Breast epithelium (tissue), 4 donors: Measurements from ENCODE around the gene SYT13. TPM values are rescaled to one million over a fixed set of nuclear protein-coding genes. Genes with fewer than 3 reads are reported as not detected.

Experiments
- DNase-seq, 2 donors: peaks; one replicate each; pipeline ENCODE4 v3.0.0-alpha.2; 2019; ENCODE audit warnings: low spot score in 2 of 2
- H3K27ac ChIP-seq, 2 donors: fragments of 200-600 bp; sonication (generic) in 1 of 2; one replicate each; pipeline ENCODE4 v1.5.1; 2016 to 2019; ENCODE audit warnings: mild to moderate bottlenecking in 1 of 2
- H3K27me3 ChIP-seq, 2 donors: fragments of 200-600 bp; sonication (generic) in 1 of 2; one replicate each; pipeline versions ENCODE4 v1.5.1 to v1.6.0; 2017 to 2019; ENCODE audit warnings: control low read depth in 1 of 2, mild to moderate bottlenecking in 1 of 2
- H3K36me3 ChIP-seq: fragments of 200-600 bp; one replicate; pipeline ENCODE4 v1.5.1; 2019
- H3K4me1 ChIP-seq, 2 donors: fragments of 200-600 bp; sonication (generic); one replicate each; pipeline ENCODE4 v1.5.1; 2016 to 2019; ENCODE audit warnings: control low read depth in 1 of 2
- H3K4me3 ChIP-seq, 3 donors: fragments of 200-600 bp; sonication (generic); 1 replicate in 2 of 3; 2 replicates in 1 of 3; pipeline ENCODE4 v1.5.1; 2016 to 2019; ENCODE audit warnings: mild to moderate bottlenecking in 3 of 3, moderate library complexity in 2 of 3
- H3K9me3 ChIP-seq, 2 donors: fragments of 200-600 bp; sonication (generic) in 1 of 2; one replicate each; pipeline ENCODE4 v1.5.1; 2016 to 2019; ENCODE audit warnings: control low read depth in 1 of 2
- POLR2A ChIP-seq: fragments of 450-650 bp; IDR thresholded peaks from one replicate; pipeline ENCODE4 v1.6.1; 2016; ENCODE audit warnings: antibody characterized with exemption, mild to moderate bottlenecking, moderate library complexity
- POLR2AphosphoS5 ChIP-seq, 3 donors: sonication (generic); formaldehyde crosslinking; IDR thresholded peaks; one replicate each; pipeline ENCODE4 v1.6.1; 2017; ENCODE audit warnings: antibody characterized with exemption in 3 of 3
- intact Hi-C: fragments of 100-400 bp; cut with DNase I; formaldehyde crosslinking; loops from one replicate; pipeline ENCODE4 v1.15.1; 2023; ENCODE audit warnings: low total_unique reads
- total RNA-seq, 3 donors: library from RNA; depleted of rRNA; stranded (reverse); fragments of >200 nt; gene quantifications; one replicate each; pipeline ENCODE4 v1.1.0, GENCODE V29; 2016
- TF ChIP-seq, protein P1 (sequence below), 3 donors: fragments of 450-650 bp; IDR thresholded peaks; one replicate each; pipeline ENCODE4 v1.5.1; 2016 to 2017; ENCODE audit warnings: antibody characterized with exemption in 3 of 3, mild to moderate bottlenecking in 3 of 3, moderate library complexity in 3 of 3

Gene SYT13
- total RNA-seq, 3 donors from 2014 or later: 0.29 to 0.33 TPM; not detected in 1

DNA sequence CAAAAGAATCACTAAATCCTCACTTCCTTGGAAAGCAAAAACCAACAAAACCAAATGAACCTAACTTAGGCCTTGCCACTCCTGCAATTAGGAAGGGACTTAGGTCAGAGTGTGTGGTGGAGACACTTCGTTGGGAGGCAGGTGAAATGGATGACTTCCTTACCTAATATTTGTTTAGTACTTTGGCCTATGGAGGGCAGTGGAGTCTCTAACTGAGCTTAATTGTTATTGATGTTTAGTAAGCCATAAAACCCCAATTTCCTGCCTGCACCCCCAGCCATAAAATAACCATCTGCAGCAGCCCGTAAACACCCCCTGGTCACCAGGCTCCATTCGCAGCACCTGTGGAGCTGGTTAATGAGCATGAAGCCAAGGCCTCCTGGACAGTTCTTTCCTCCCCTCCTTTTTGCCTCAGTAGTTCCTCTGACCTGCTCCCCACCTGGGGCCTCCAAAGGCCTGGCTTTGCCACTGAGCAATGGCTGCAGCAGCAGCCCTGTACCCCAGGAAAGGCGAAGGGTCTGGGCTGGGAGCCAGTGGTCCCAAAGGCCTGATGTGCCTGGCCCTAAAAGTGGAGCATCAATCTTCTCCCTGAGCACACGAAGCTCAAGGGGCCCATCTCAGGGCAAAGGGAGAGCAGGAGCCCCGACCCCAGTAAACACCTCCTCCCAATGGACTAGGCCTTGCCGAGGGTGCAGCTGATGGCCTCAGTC lies 15.6 kb upstream of the SYT13 start:
- Histone ChIP-seq H3K27me3 (no peaks in the 10 kb centered on the region), H3K4me3 (no peak overlapping the region), H3K27ac (no peak overlapping the region), H3K4me1 (no peaks in the 10 kb centered on the region), H3K36me3 (no peaks in the 10 kb centered on the region), H3K9me3 (no peaks in the 10 kb centered on the region)
- intact Hi-C loops: no loop called here
- TF ChIP-seq POLR2A (no peak), POLR2AphosphoS5 (IDR thresholded peaks at IDR 0.05) (no peak)
- TF ChIP-seq, protein P1, sequence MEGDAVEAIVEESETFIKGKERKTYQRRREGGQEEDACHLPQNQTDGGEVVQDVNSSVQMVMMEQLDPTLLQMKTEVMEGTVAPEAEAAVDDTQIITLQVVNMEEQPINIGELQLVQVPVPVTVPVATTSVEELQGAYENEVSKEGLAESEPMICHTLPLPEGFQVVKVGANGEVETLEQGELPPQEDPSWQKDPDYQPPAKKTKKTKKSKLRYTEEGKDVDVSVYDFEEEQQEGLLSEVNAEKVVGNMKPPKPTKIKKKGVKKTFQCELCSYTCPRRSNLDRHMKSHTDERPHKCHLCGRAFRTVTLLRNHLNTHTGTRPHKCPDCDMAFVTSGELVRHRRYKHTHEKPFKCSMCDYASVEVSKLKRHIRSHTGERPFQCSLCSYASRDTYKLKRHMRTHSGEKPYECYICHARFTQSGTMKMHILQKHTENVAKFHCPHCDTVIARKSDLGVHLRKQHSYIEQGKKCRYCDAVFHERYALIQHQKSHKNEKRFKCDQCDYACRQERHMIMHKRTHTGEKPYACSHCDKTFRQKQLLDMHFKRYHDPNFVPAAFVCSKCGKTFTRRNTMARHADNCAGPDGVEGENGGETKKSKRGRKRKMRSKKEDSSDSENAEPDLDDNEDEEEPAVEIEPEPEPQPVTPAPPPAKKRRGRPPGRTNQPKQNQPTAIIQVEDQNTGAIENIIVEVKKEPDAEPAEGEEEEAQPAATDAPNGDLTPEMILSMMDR (IDR thresholded peaks at IDR 0.05): no peak
- no peak for DNase-seq

DNA sequence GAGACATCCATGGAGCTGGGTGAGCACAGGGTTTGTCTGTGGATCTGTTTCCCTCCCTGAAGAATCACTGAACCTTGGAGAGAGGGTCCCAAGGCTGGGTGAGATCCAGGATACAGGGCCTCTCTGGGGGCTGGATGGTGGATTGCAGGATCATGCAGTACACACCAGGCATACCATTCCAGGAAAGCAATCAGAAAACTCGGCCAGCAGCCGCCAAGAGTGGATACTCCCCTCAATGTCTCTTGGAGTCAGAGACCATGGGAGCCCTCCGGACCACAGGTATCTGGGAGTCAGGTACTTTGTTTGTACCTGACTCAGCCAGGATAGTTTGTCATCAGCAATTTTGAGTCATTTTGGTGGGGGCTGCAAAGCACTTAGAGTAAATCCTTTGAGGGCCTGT lies 14.6 kb upstream of the SYT13 start:
- Histone ChIP-seq H3K36me3 (no peaks in the 10 kb centered on the region), H3K27me3 (no peaks in the 10 kb centered on the region), H3K9me3 (no peaks in the 10 kb centered on the region), H3K4me1 (no peaks in the 10 kb centered on the region), H3K27ac (no peak overlapping the region), H3K4me3 (no peak overlapping the region)
- intact Hi-C loops: no loop called here
- DNase-seq: no peak
- TF ChIP-seq, protein P1 (IDR thresholded peaks at IDR 0.05): no peak
- TF ChIP-seq POLR2A (no peak), POLR2AphosphoS5 (IDR thresholded peaks at IDR 0.05) (no peak)

DNA sequence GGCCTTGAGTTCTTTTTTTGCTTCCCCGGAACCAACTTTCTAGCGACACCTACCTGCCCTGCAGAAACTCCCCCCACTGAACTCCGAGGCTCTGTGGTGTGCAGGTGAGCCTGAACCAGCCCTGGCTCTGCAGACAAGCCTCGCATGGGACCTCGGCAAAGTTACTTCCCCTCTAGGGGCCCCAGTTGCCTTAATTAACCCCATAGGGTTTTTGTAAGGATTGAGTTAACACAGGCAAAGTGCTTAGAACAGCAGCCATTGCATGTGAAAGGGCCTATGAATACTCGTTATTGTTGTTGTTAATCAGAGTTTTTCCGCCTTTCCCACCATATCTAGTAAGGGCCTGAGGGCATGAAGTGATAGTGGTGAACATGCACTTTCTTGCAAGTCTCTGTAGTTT lies 12.6 kb upstream of the SYT13 start:
- TF ChIP-seq POLR2A: no peak

DNA sequence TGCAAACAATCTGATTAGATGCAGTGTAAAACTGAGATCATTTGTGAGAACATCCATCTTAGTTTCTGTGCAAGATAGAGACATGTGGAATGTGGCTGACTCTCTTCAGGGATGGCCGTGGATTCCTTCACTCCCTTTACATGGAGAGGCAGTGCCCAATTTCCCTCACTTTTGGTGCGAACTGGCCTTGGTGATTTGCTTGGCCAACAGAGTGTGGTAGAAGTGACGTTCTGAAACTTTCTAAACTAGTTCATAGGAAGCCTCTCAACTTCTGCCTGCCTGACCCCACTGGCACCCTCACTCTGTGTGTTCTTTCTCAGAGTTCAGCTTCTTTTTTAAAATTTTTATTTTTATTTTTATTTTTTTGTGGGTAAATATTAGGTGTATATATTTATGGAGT lies 9.9 kb upstream of the SYT13 start:
- H3K27me3 ChIP-seq: no peaks in the 10 kb centered on the region
- intact Hi-C loops: no loop called here
- H3K4me1 ChIP-seq: no peaks in the 10 kb centered on the region
- no peak overlapping the region for H3K4me3 ChIP-seq
- no peaks in the 10 kb centered on the region for H3K36me3 ChIP-seq
- no peak for DNase-seq
- H3K9me3 ChIP-seq: no peaks in the 10 kb centered on the region
- TF ChIP-seq, protein P1 (IDR thresholded peaks at IDR 0.05): no peak
- TF ChIP-seq POLR2AphosphoS5 (IDR thresholded peaks at IDR 0.05) (no peak), POLR2A (no peak)
- no peak overlapping the region for H3K27ac ChIP-seq

More for the DNA sequence above, 12.6 kb upstream of the SYT13 start:
- no peaks in the 10 kb centered on the region for H3K36me3 ChIP-seq
- no peak for DNase-seq
- H3K4me1 ChIP-seq: no peaks in the 10 kb centered on the region
- H3K9me3 ChIP-seq: no peaks in the 10 kb centered on the region
- H3K4me3 ChIP-seq: no peak overlapping the region
- intact Hi-C loops: no loop called here
- H3K27me3 ChIP-seq: no peaks in the 10 kb centered on the region
- no peak overlapping the region for H3K27ac ChIP-seq

DNA sequence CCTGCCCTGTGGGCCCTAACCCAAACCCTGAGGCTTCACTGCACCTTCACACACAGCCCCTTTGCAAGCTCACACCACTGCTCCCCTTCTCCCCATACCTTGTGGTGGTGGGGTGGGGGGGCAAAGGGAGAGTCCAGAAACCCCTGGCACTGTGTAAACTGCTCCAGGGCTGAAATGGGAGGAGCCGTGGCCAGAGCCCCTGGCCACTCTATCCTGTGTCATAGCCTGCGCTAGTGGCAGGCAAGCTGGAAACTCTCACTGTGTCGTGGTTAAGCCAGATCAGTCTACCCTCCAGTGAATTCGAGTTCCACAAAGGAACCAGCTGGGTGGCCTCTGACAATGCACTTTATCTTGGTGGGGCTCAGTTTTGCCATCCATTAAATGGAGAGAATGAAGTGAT lies 8.4 kb upstream of the SYT13 start:
- H3K4me1 ChIP-seq: no peaks in the 10 kb centered on the region
- no peak overlapping the region for H3K4me3 ChIP-seq
- no peak for DNase-seq
- H3K36me3 ChIP-seq: no peaks in the 10 kb centered on the region
- TF ChIP-seq, protein P1 (IDR thresholded peaks at IDR 0.05): no peak
- TF ChIP-seq POLR2AphosphoS5 (IDR thresholded peaks at IDR 0.05) (no peak), POLR2A (no peak)
- intact Hi-C loops: no loop called here
- no peak overlapping the region for H3K27ac ChIP-seq
- H3K27me3 ChIP-seq: no peaks in the 10 kb centered on the region
- H3K9me3 ChIP-seq: no peaks in the 10 kb centered on the region
